ENCODE results near the gene EEF1G. TPM values are rescaled to one million over a fixed set of nuclear protein-coding genes. Genes with fewer than 3 reads are reported as not detected.

EEF1G gene, protein sequence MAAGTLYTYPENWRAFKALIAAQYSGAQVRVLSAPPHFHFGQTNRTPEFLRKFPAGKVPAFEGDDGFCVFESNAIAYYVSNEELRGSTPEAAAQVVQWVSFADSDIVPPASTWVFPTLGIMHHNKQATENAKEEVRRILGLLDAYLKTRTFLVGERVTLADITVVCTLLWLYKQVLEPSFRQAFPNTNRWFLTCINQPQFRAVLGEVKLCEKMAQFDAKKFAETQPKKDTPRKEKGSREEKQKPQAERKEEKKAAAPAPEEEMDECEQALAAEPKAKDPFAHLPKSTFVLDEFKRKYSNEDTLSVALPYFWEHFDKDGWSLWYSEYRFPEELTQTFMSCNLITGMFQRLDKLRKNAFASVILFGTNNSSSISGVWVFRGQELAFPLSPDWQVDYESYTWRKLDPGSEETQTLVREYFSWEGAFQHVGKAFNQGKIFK
- total RNA-seq = 100 to 1,000 TPM; 557 to 997 (median 889) TPM

DNA sequence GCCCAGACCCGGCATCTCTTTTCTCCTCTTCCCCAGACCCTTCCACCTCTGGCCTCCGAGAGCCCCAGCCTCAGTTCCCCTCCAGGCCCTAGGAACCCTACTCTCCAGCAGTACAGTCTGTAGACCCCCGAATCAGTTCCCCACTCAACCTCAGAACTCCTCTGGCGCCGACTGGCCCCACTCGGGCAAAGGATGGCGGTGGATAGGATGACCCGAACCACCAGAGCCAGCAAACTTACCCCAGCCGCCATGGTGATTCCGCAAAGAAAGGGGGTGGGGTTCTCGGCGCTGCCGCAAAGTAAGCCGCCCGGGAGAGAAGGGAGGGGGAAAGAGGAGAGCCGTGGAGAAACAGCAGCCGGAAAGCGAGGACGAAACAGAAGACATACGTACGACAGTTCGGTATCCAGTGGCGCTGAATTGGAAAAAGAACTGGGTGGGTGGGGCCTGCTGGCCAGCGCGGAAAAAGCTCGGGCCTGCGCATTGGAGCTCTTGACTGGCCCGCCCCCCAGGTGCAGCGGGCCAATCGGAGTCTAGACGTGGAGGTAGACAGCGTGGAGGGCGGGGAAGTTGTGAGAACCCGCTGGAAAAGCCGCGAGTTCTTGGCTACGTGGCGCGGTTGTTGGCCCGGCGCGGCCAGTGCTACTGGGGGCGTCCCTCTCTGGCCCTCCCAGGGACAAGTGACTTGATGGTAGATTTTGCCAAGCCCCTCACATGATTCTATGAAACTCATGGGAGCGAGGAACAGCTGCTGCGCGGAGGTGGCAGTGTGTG is at the start of gene EEF1G:
EEF1G (minus strand) TSS at position 300 of the 771 bp plus-strand sequence; CDS start at position 251, 49 bp downstream.
- 0 to 1% methylated on average over 35 to 38 of the region's 46 CpGs for WGBS, 2 donors
- no peaks in the 10 kb centered on the region for H3K9me3 ChIP-seq
- H3K36me3 ChIP-seq = peaks cover 23 to 57% (median 37%) of the 10 kb centered on the region in 4 donors
- peak within 1 kb of the TSS; percentile 85 to 93 (median 91) for H3K27ac ChIP-seq
- H3K4me3 ChIP-seq = peak within 1 kb of the TSS; percentile 78 to 90 (median 86)
- peaks cover 34 to 45% (median 39%) of the 10 kb centered on the region in 4 donors for H3K4me1 ChIP-seq
- H3K27me3 ChIP-seq = no peaks in the 10 kb centered on the region
- DNase-seq (peak; percentile 97 to 100), ATAC-seq (ENCODE audit: low FRiP score in 2 of 2) (peak; percentile 98)
- TF ChIP-seq POLR2AphosphoS5 (IDR thresholded peaks at IDR 0.05) (peak; percentile 60 to 93), EP300 (IDR thresholded peaks at IDR 0.05) (peak in 1 of 4 donors; percentile 22), POLR2A (IDR thresholded peaks at IDR 0.05) (peak; percentile 33 to 95 (median 71))
- TF ChIP-seq, protein P1, sequence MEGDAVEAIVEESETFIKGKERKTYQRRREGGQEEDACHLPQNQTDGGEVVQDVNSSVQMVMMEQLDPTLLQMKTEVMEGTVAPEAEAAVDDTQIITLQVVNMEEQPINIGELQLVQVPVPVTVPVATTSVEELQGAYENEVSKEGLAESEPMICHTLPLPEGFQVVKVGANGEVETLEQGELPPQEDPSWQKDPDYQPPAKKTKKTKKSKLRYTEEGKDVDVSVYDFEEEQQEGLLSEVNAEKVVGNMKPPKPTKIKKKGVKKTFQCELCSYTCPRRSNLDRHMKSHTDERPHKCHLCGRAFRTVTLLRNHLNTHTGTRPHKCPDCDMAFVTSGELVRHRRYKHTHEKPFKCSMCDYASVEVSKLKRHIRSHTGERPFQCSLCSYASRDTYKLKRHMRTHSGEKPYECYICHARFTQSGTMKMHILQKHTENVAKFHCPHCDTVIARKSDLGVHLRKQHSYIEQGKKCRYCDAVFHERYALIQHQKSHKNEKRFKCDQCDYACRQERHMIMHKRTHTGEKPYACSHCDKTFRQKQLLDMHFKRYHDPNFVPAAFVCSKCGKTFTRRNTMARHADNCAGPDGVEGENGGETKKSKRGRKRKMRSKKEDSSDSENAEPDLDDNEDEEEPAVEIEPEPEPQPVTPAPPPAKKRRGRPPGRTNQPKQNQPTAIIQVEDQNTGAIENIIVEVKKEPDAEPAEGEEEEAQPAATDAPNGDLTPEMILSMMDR (IDR thresholded peaks at IDR 0.05) = peak in 1 of 6 experiments; percentile 25

DNA sequence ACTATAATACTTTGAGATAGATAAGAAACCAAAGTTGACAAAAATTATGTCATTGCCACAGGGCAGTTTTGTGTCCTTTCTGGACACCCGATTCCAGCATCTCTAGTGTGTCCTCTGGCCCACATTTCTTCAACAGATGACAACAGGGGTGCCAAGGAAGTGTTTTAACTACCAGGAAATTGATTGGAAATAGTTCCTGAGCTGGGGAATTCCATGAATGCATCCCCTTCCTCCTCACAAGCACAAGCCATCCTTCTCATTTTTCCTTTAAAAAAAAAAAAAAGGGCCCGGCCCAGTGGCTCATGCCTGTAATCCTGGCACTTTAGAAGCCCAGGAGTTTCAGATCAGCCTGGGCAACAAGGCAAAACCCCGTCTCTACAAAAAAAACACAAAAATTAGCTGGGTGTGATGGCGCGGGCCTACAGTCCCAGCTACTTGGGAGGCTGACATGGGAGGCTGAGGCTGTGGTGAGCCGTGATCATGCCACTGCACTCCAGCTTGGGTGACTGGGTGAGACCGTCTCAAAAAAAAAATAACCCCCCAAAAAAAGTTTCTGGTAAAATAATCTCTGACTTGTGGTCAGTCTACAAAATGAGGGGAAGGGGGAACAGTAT is 48.9 kb upstream of the EEF1G start:
- Histone ChIP-seq H3K9me3 (no peaks in the 10 kb centered on the region), H3K27me3 (no peaks in the 10 kb centered on the region), H3K27ac (peak overlapping the region; percentile 82 to 90 (median 87)), H3K4me3 (peak overlapping the region in 3 of 4 donors; percentile 69 to 75 (median 72)), H3K36me3 (peaks cover 23 to 29% (median 27%) of the 10 kb centered on the region in 4 donors), H3K4me1 (peaks cover 11 to 20% (median 17%) of the 10 kb centered on the region in 4 donors)
- DNase-seq (no peak), ATAC-seq (ENCODE audit: low FRiP score in 2 of 2) (no peak)
- TF ChIP-seq EP300 (IDR thresholded peaks at IDR 0.05) (no peak), POLR2A (IDR thresholded peaks at IDR 0.05) (no peak), POLR2AphosphoS5 (IDR thresholded peaks at IDR 0.05) (no peak)
- TF ChIP-seq, protein P1 (IDR thresholded peaks at IDR 0.05) = no peak
- 80 to 86% methylated on average over 7 of the region's 7 CpGs for WGBS, 2 donors

DNA sequence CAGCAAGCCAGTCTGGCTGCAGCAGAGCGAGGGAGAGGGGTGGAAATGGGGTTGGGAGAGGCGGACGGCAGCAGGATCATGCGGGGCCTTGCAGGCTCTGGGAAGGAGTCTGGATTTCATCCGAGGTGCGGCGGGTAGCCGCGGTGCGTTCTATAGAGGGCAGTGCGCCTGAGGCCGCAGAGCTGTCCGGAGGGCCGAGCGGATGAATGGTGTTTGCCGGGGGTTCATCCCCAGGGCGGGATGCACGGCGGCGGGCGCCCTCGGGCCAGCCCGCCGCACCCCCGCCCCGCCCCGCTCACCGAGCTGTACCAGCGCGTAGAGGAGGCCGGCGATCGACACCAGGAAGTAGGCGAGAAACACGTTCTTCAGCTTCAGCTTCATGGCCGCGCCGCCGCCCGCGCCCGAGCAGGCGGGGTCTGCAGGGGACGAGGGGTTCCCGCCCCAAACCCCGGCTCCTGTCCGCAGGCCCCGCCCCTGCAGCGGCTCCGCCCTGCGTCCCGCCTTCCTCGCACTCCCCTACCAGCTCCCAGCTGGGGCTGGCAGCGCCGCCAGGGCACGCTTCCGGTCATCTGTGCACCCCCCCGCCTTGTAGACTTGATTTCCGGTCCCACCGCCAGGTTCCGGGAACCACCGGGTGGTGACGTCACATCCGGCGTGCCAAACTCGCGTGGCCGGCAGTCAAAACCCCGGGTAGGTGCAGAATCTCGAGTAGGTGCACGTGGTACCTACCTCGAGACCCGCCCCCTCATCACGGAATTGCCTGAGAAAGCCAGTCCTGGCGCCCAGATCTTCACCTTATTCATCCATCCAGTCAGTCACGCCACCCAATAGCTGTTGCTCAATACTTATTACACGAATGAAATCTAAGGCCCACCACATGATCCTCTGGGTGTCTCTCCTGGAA is 48.1 kb upstream of the EEF1G start, which contains the start of gene B3GAT3:
B3GAT3 (minus strand) TSS at position 420 of the 904 bp plus-strand sequence; CDS start at position 381, 39 bp downstream.
- TF ChIP-seq, protein P1 (IDR thresholded peaks at IDR 0.05) = peak in 5 of 6 experiments; percentile 12 to 59 (median 41)
- TF ChIP-seq EP300 (IDR thresholded peaks at IDR 0.05) = peak in 3 of 4 donors; percentile 88 to 94 (median 93)
- TF ChIP-seq POLR2AphosphoS5 (IDR thresholded peaks at IDR 0.05) = peak; percentile 95 to 99
- peak in 2 of 4 donors; percentile 65 to 87 for TF ChIP-seq POLR2A (IDR thresholded peaks at IDR 0.05)
- peak; percentile 99 for ATAC-seq (ENCODE audit: low FRiP score in 2 of 2)
- WGBS, 2 donors = 1% methylated on average over 24 to 64 of the region's 77 CpGs

More for the DNA sequence above, 48.1 kb upstream of the EEF1G start, which contains the start of gene B3GAT3:
- H3K4me1 ChIP-seq = peaks cover 11 to 20% (median 17%) of the 10 kb centered on the region in 4 donors
- H3K36me3 ChIP-seq = peaks cover 18 to 29% (median 24%) of the 10 kb centered on the region in 4 donors
- peak within 1 kb of the TSS; percentile 82 to 90 (median 87) for H3K27ac ChIP-seq
- no peaks in the 10 kb centered on the region for H3K27me3 ChIP-seq
- peak; percentile 99 to 100 for DNase-seq
- H3K4me3 ChIP-seq = peak within 1 kb of the TSS; percentile 67 to 75 (median 70)
- no peaks in the 10 kb centered on the region for H3K9me3 ChIP-seq
